Measurements from ENCODE around the gene LILRB4.

DNA sequence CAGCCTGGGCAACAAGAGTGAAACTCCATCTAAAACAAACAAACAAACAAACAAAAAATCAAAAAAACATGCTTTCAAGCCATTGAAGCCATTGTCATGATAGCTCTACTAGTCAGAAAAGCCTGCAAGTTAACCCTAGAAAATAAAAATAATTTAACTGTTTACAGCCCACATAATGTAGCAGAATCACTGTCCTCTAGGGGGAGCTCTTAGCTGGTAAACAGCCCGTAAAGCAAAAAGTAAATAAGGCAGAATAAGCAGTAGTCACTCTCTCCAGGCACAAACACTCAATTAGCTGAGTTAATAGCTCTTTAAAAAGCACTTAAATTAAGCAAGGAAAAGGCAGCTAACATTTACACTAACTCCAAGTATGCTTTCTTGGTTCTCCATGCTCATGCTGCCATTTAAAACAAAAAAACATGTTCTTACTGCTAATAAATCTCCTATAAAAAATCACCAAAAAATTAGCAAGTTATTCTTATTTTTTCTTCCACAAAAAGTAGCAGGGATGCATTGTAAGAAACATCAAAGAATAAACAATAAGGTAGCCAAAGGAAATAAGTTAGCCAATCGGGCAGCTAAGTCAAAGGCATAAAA, 11.3 kb downstream of the LILRB4 start:
- TF ChIP-seq EZH2phosphoT487 (IDR thresholded peaks at IDR 0.05; ENCODE audit: insufficient read depth, low read depth) (no peak), EZH2 (IDR thresholded peaks at IDR 0.05; ENCODE audit: insufficient read depth, poor library complexity, severe bottlenecking) (no peak)
